ENCODE data around the gene MAGOHB. TPM values are rescaled to one million over a fixed set of nuclear protein-coding genes. Genes with fewer than 3 reads are reported as not detected.

MAGOHB gene
- total and polyA plus RNA-seq, 2 of the 13 experiments (the other 11 are each of a cell fraction or from before 2014, with no cell fraction given), result 7.0 to 49.8 TPM

DNA sequence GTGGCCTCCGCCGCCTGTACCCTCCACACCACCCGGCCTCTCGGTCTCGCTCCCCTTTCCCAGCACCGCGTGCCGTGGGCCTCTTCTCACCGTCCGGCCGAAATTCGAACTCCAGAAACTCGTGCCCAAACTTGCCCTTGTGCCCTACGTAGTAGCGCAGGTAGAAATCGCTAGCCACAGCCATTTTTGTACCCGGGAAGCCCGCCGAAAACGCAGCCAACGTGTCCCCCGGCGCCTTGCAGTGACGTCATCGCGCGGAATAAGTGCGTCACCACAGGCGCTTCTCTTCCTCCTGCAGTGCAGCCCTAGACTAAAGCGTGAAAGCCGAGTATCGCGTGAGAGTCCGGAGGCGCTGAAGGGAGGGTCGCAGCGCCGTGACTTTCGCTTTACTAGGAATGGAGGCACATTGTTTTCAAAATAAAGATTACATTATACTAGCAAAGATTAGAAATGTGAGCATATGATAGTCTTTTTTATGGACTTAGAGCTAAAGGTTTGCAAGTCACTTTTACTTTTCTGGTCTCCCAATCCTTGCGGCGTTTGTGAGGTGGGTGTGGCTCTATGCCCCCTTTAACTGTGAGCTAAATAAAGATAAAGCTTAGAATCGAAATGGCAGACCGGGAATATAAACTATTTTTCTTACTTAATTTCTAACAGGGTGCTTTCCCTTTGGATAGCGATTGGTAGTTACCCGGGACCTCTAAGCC is at the start of gene MAGOHB (continued):
- TF ChIP-seq THAP9 (CRISPR knock-in tag; IDR thresholded peaks at IDR 0.05; ENCODE audit: borderline replicate concordance) (peak; percentile 94; the same call in 1 of the 2 replicates), PHF21A (CRISPR knock-in tag; IDR thresholded peaks at IDR 0.05) (peak; percentile 71; the same call in 1 of the 2 replicates), MYNN (CRISPR knock-in tag; IDR thresholded peaks at IDR 0.05; ENCODE audit: low read depth) (no peak), KMT2B (CRISPR knock-in tag; IDR thresholded peaks at IDR 0.05) (peak; percentile 100), ZNF354B (CRISPR knock-in tag; IDR thresholded peaks at IDR 0.05) (no peak), ZNF225 (CRISPR knock-in tag; IDR thresholded peaks at IDR 0.05) (peak; percentile 79; the same call in 1 of the 2 replicates), XRCC5 (optimal IDR thresholded peaks at IDR 0.05; ENCODE audit: low read length) (no peak), PAXIP1 (CRISPR knock-in tag; conservative IDR thresholded peaks at IDR 0.05) (peak; percentile 51), ZNF329 (CRISPR knock-in tag; IDR thresholded peaks at IDR 0.05; ENCODE audit: low read depth) (peak; percentile 64; the same call in 1 of the 2 replicates), KLF16 (CRISPR knock-in tag; IDR thresholded peaks at IDR 0.05) (peak in 1 of 2 experiments; percentile 90; a peak in 1 of 4 replicates), NR3C1 (CRISPR knock-in tag; IDR thresholded peaks at IDR 0.05) (no peak), ZNF414 (CRISPR knock-in tag; IDR thresholded peaks at IDR 0.05) (peak; percentile 44; the same call in 1 of the 2 replicates), ZSCAN22 (CRISPR knock-in tag; IDR thresholded peaks at IDR 0.05) (peak; percentile 35; the same call in 1 of the 2 replicates), HOXA5 (CRISPR knock-in tag; IDR thresholded peaks at IDR 0.05) (0 out of 2 replicates have a peak, but pooled peaks have one; percentile 26), CEBPB (IDR thresholded peaks at IDR 0.05; ENCODE audit: borderline replicate concordance, low read depth, low read length) (no peak), CENPX (CRISPR knock-in tag; IDR thresholded peaks at IDR 0.05) (no peak), PHB2 (IDR thresholded peaks at IDR 0.05; ENCODE audit: partially characterized antibody) (no peak), ONECUT2 (CRISPR knock-in tag; IDR thresholded peaks at IDR 0.05) (0 out of 2 replicates have a peak, but pooled peaks have one; percentile 18), SRSF1 (optimal IDR thresholded peaks at IDR 0.05; ENCODE audit: low read depth, low read length) (no peak), ZEB1 (IDR thresholded peaks at IDR 0.05; ENCODE audit: insufficient replicate concordance, low read depth) (no peak)
- TF ChIP-seq, protein P1, sequence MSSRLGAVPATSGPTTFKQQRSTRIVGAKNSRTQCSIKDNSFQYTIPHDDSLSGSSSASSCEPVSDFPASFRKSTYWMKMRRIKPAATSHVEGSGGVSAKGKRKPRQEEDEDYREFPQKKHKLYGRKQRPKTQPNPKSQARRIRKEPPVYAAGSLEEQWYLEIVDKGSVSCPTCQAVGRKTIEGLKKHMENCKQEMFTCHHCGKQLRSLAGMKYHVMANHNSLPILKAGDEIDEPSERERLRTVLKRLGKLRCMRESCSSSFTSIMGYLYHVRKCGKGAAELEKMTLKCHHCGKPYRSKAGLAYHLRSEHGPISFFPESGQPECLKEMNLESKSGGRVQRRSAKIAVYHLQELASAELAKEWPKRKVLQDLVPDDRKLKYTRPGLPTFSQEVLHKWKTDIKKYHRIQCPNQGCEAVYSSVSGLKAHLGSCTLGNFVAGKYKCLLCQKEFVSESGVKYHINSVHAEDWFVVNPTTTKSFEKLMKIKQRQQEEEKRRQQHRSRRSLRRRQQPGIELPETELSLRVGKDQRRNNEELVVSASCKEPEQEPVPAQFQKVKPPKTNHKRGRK (CRISPR knock-in tag; IDR thresholded peaks at IDR 0.05), result no peak

Data from HepG2 (cell line).